ENCODE data around the gene STARD10. TPM values are rescaled to one million over a fixed set of nuclear protein-coding genes. Genes with fewer than 3 reads are reported as not detected.

Gene STARD10
- total RNA-seq, 1 donor from 2014 or later, result 68.8 TPM

- no peak for ATAC-seq
Measured at GRCh38 chr11:72744474-72744873, 49.4 kb downstream of the STARD10 start.

- ATAC-seq, result peak; percentile 35
Measured at GRCh38 chr11:72743321-72744221, 50.3 kb downstream of the STARD10 start.

- no peak for ATAC-seq
Measured at GRCh38 chr11:72742513-72743320, 51.1 kb downstream of the STARD10 start.

- no peak for ATAC-seq
Measured at GRCh38 chr11:72741849-72742512, 51.9 kb downstream of the STARD10 start.

- no peak for ATAC-seq
Measured at GRCh38 chr11:72741429-72741833, 52.4 kb downstream of the STARD10 start.

GRCh38 chr11:72740562-72741428, 53.1 kb downstream of the STARD10 start:
- no peak for ATAC-seq

- ATAC-seq, result no peak
Measured at GRCh38 chr11:72740060-72740424, 53.8 kb downstream of the STARD10 start.

GRCh38 chr11:72739240-72740059, 54.4 kb downstream of the STARD10 start:
- ATAC-seq, result no peak

GRCh38 chr11:72738199-72739141, 55.4 kb downstream of the STARD10 start:
- ATAC-seq, result peak; percentile 83

- ATAC-seq, result no peak
Measured at GRCh38 chr11:72737336-72737735, 56.5 kb downstream of the STARD10 start.

GRCh38 chr11:72736452-72737069, 57.3 kb downstream of the STARD10 start:
- ATAC-seq, result peak; percentile 68

- ATAC-seq, result no peak
Measured at GRCh38 chr11:72735495-72736027, 58.3 kb downstream of the STARD10 start.

- ATAC-seq, result no peak
Measured at GRCh38 chr11:72732329-72732728, 61.5 kb downstream of the STARD10 start.

- no peak for ATAC-seq
Measured at GRCh38 chr11:72730737-72731136, 63.1 kb downstream of the STARD10 start.

- no peak for ATAC-seq
Measured at GRCh38 chr11:72730243-72730642, 63.6 kb downstream of the STARD10 start.

- ATAC-seq, result no peak
Measured at GRCh38 chr11:72727521-72727920, 66.3 kb downstream of the STARD10 start.

GRCh38 chr11:72726266-72727220, 67.3 kb downstream of the STARD10 start:
- ATAC-seq, result no peak

GRCh38 chr11:72725724-72726028, 68.2 kb downstream of the STARD10 start:
- no peak for ATAC-seq
